GM21515 (cell line): ENCODE data around the gene SYCP3.

Experiments
- ATAC-seq: cut with Tn5 transposase; IDR thresholded peaks from one replicate; pipeline ENCODE4 v1.9.1; 2021; ENCODE audit not compliant: unreplicated experiment

Gene SYCP3

GRCh38 chr12:101738920-101739665, at the start of gene SYCP3:
Gene SYCP3, minus strand, starts transcription at chr12:101739462. Its CDS starts 1,527 bp downstream, at chr12:101737935.
- no peak for ATAC-seq

DNA sequence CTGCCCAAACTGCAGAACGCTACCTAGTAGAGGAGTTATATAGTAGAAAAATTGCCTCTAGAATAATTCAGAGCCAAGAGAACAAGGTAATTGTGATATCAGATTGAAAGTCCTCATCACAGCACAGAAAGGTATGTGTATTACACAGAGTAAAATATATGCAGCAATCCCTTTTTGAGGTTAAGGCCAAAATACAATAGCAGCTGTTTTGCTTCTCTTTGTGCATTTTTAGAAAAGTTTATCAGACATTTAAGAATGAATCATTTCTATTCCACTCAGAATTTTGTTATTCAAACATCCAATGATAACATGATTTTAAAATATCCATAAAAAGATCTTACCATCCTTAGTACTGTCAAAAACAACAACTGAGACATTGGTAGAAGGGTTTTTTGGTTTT, 46.4 kb upstream of the SYCP3 start:
- ATAC-seq: no peak

- ATAC-seq: no peak
Measured at GRCh38 chr12:101784376-101784775, 45.1 kb upstream of the SYCP3 start.

- no peak for ATAC-seq
Measured at GRCh38 chr12:101783838-101784237, 44.6 kb upstream of the SYCP3 start.

GRCh38 chr12:101783150-101783549, 43.9 kb upstream of the SYCP3 start:
- ATAC-seq: no peak

DNA sequence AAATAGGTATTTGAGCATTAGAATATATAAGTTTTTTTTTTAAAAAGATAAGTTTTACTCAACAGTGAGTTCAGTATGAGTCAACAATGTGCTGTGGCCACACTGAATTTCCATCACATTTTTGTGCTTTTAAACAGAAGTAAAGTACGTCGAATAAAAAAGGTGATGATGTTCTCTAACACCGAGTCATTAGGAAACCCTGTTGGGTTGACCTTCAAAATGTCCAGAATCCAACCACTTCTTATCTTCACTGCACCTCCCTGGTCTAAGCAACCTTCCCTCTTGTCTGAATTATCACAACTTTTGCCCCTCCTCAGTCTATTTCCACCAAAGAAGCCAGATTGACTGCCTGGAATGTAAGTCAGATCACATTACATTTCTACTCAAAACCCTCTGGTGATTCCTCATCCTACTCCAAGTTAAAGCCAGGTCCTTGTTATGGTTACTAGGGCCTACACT, 43.0 kb upstream of the SYCP3 start:
- ATAC-seq: no peak

GRCh38 chr12:101781834-101782233, 42.6 kb upstream of the SYCP3 start:
- ATAC-seq: no peak

GRCh38 chr12:101780599-101780998, 41.3 kb upstream of the SYCP3 start:
- ATAC-seq: no peak

DNA sequence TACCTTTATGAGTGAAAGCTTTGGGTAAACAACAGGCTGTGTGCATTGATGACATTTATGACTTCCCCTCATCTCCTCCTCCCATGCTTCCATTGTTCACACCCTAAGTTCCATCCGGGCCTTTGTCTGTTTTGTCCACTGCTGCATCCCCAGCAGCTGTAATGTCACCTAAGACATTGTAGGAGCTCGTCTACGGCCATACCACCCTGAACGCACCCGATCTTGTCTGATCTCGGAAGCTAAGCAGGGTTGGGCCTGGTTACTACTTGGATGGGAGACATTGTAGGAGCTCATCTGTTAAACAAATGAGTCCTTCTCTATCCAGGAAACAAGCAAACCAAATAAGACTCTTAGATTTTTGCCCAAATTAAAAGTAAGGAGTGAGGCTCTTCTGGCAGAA, 40.4 kb upstream of the SYCP3 start:
- ATAC-seq: no peak

GRCh38 chr12:101779200-101779599, 39.9 kb upstream of the SYCP3 start:
- no peak for ATAC-seq

GRCh38 chr12:101777978-101778377, 38.7 kb upstream of the SYCP3 start:
- no peak for ATAC-seq

GRCh38 chr12:101777485-101777884, 38.2 kb upstream of the SYCP3 start:
- ATAC-seq: no peak

DNA sequence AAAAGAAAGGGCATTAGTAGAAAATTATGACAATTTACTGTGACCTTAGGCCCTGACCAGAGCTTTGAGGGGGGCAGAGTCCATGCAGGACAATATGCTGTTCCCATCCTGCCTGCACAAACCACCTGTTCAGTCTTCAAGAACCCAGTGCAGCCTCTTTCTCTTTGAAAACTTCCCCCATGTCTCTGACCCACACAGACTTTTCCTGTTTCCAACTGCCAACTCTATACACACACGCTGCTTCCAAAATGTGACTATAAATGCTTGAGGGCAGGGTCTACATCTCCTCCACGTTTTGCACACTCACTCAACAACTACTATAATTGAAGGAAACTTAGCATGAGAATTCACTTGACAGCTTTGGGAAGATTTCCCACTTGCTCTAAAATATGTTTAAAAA, 36.6 kb upstream of the SYCP3 start:
- no peak for ATAC-seq

DNA sequence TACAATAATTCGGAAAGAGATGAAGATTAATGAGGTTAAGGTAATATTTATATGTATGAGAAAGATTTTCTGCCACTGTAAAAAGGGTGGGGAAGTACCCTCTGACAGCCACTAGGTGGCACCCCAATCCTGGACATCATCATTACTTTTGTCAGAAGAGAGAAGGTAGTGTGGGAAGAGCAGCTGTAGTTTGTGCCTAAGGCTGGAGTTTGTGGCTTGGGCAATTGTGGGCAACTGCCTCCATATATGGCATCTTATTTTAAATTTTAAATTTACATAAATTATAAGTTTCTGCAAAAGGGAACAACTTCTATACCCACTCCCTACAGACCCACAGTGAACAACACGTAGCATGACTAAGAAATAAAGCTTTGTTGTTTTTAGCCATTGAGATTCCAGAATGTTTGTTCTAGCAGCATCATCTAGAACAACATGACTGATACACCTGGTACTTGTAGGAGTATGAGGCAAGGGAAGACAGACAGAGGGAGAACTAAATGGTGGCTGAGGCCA, 34.4 kb upstream of the SYCP3 start:
- ATAC-seq: peak; percentile 86

GRCh38 chr12:101772012-101772775, 32.9 kb upstream of the SYCP3 start:
- ATAC-seq: no peak

- no peak for ATAC-seq
Measured at GRCh38 chr12:101769865-101770264, 30.6 kb upstream of the SYCP3 start.

GRCh38 chr12:101768781-101769180, 29.5 kb upstream of the SYCP3 start:
- ATAC-seq: no peak

- ATAC-seq: no peak
Measured at GRCh38 chr12:101767537-101767936, 28.3 kb upstream of the SYCP3 start.

DNA sequence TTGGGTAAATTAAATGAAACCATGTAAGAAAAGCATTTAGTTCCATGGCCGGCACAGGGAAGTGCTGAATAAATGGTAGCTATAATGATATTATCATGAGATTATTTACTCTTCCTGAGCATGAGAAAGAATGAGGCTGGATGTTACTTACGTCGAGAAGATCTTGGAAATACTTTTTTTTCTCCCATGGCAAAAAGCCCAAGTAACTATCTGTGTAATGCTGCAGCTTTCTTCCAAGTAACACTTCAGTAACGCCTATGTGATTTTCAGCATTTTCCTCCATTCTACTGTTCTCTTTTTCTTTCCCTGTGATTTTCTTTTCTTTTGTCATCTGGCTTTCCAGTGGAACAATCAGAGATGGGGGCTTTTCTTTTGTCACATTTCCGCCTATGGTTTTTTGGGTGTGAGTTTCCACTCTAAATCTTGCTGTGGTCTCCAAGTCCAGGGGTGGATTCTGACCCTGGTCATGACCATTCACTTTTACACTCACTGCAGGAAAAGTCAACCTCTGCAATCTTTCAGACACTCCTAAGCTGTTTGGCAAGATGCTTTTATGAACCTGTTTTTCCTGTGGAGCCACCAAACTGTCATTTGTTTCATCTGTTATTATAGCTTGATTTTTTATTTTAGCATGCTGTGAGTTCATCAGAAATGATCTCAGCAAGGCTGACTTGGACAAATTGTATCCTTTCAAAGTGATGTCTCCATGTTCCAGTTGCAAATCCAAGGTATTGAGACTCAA, 25.0 kb upstream of the SYCP3 start:
- no peak for ATAC-seq

DNA sequence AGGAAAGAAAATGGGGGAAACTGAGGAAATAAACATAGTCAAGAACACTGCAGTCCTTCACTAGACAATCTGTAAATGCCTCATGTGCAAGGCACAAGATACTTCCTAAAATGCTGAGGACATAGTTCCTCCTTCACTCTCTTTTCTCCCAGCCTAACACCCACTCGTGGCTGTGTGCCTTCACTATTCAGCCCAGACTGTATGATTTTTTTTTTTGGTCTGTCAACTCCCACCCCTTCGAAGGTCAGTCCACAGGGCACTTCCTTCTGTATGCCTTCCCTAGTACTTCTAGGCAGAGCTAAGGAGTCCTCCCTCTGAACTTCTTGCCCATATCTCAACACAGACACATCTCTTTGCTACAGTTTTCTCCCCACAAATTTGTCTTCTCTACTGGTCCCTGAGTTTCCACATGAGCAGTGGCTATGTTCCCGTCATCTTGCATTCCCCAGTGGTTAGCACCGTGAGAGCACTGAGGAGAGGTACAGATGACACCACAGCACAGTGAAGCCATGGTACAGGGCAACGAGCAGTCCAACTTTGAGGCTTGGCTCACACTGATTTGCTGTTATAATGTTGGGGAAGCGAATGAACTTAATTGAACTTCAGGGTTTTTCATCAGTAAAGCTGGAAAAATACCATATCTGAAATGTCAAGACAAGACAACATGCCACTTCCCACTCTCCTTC, 24.1 kb upstream of the SYCP3 start:
- no peak for ATAC-seq

GRCh38 chr12:101761781-101762180, 22.5 kb upstream of the SYCP3 start:
- no peak for ATAC-seq
